K562 (cell line): Measurements from ENCODE around the gene PGBD1. TPM values are rescaled to one million over a fixed set of nuclear protein-coding genes. Genes with fewer than 3 reads are reported as not detected.

ENCODE experiments used
- ARID2 ChIP-seq: fragments of 450-650 bp; IDR thresholded peaks from 2 replicates; pipeline ENCODE4 v1.6.1; 2017; ENCODE audit warnings: antibody characterized with exemption, mild to moderate bottlenecking
- CBFA2T3 ChIP-seq: fragments of 450-650 bp; IDR thresholded peaks from 2 replicates; pipeline ENCODE4 v1.6.1; 2017
- CSDE1 ChIP-seq, 2 experiments: fragments of 450-650 bp; IDR thresholded peaks; 2 replicates each; pipeline ENCODE4 v1.6.1; 2016; ENCODE audit warnings: mild to moderate bottlenecking in 1 of 2
- DDX20 ChIP-seq: fragments of 450-650 bp; IDR thresholded peaks from 2 replicates; pipeline ENCODE4 v1.6.1; 2016; ENCODE audit warnings: missing genetic modification characterization, low read depth, mild to moderate bottlenecking, missing compliant biosample characterization, moderate library complexity
- FOXA1 ChIP-seq: fragments of 450-650 bp; IDR thresholded peaks from 2 replicates; pipeline ENCODE4 v1.6.1; 2016; ENCODE audit warnings: mild to moderate bottlenecking, borderline replicate concordance
- FOXP1 ChIP-seq: sonication (generic); formaldehyde crosslinking; IDR thresholded peaks from 2 replicates; pipeline ENCODE4 v1.8.0; 2022; ENCODE audit warnings: mild to moderate bottlenecking, missing genetic modification reagents
- GATA2 ChIP-seq: sonication (generic); formaldehyde crosslinking; IDR thresholded peaks from 2 replicates; pipeline ENCODE4 v1.4.0; 2020; ENCODE audit warnings: mild to moderate bottlenecking, missing genetic modification reagents
- GATAD2B ChIP-seq: fragments of 450-650 bp; IDR thresholded peaks from 2 replicates; pipeline ENCODE4 v1.6.1; 2017; ENCODE audit warnings: mild to moderate bottlenecking, borderline replicate concordance
- HDGF ChIP-seq: fragments of 450-650 bp; IDR thresholded peaks from 2 replicates; pipeline ENCODE4 v1.6.1; 2016
- HEY1 ChIP-seq: fragments of 250-450 bp; sonication (Bioruptor Pico); IDR thresholded peaks from 2 replicates; pipeline ENCODE4 v1.5.0; 2020; ENCODE audit warnings: mild to moderate bottlenecking, moderate library complexity, borderline replicate concordance
- KHSRP ChIP-seq: fragments of 450-650 bp; IDR thresholded peaks from 2 replicates; pipeline ENCODE4 v1.6.1; 2017
- LCOR ChIP-seq: sonication (generic); formaldehyde crosslinking; IDR thresholded peaks from 2 replicates; pipeline ENCODE4 v1.8.0; 2022; ENCODE audit warnings: mild to moderate bottlenecking, missing genetic modification reagents
- NFIC ChIP-seq: fragments of 450-650 bp; IDR thresholded peaks from 2 replicates; pipeline ENCODE4 v1.6.1; 2017; ENCODE audit warnings: mild to moderate bottlenecking, inconsistent platforms
- POLR2G ChIP-seq: fragments of 200-400 bp; formaldehyde crosslinking; IDR thresholded peaks from 2 replicates; pipeline ENCODE4 v1.6.1; 2017; ENCODE audit warnings: low read depth, mild to moderate bottlenecking, antibody characterized with exemption, low read length, moderate library complexity
- SMARCC2 ChIP-seq: fragments of 450-650 bp; IDR thresholded peaks from 2 replicates; pipeline ENCODE4 v1.6.1; 2017; ENCODE audit warnings: antibody characterized with exemption, moderate library complexity, mild to moderate bottlenecking, low read depth
- SRSF7 ChIP-seq: fragments of 200-400 bp; formaldehyde crosslinking; optimal IDR thresholded peaks from 2 replicates; pipeline ENCODE3; 2017; ENCODE audit warnings: mild to moderate bottlenecking, low read depth, low read length
- SRSF9 ChIP-seq: fragments of 200-400 bp; formaldehyde crosslinking; IDR thresholded peaks from 2 replicates; pipeline ENCODE4 v1.6.1; 2017; ENCODE audit warnings: low read depth, low read length, borderline replicate concordance
- TAF1 ChIP-seq: IDR thresholded peaks from 2 replicates; pipeline ENCODE4 v1.6.1; 2011; ENCODE audit warnings: mild to moderate bottlenecking, low read length, moderate library complexity; ENCODE audit not compliant: insufficient read depth, control insufficient read depth, severe bottlenecking; ENCODE audit errors: extremely low read depth
- TARDBP ChIP-seq: fragments of 450-650 bp; IDR thresholded peaks from 2 replicates; pipeline ENCODE4 v1.6.1; 2016
- TCF7 ChIP-seq: sonication (generic); IDR thresholded peaks from 2 replicates; pipeline ENCODE4 v1.6.1; 2016; ENCODE audit warnings: antibody characterized with exemption, borderline replicate concordance
- XRCC3 ChIP-seq: fragments of 450-650 bp; IDR thresholded peaks from 2 replicates; pipeline ENCODE4 v1.6.1; 2017; ENCODE audit warnings: mild to moderate bottlenecking, moderate library complexity
- ZFX ChIP-seq: sonication (generic); formaldehyde crosslinking; IDR thresholded peaks from 2 replicates; pipeline ENCODE4 v1.8.0; 2022; ENCODE audit warnings: mild to moderate bottlenecking, missing genetic modification reagents, moderate library complexity
- ZNF316 ChIP-seq: fragments of 450-650 bp; IDR thresholded peaks from 2 replicates; pipeline ENCODE4 v1.6.1; 2016
- ZNF324 ChIP-seq: fragments of 250-450 bp; sonication (Bioruptor Pico); IDR thresholded peaks from 2 replicates; pipeline ENCODE4 v1.4.0; 2020; ENCODE audit warnings: mild to moderate bottlenecking
- ZNF384 ChIP-seq: IDR thresholded peaks from 2 replicates; pipeline ENCODE4 v1.6.1; 2012; ENCODE audit warnings: low read depth, low read length, improper control_type of control experiment
- ZNF699 ChIP-seq: fragments of 250-450 bp; sonication (Bioruptor Pico); IDR thresholded peaks from 2 replicates; pipeline ENCODE4 v1.8.0; 2021; ENCODE audit warnings: mild to moderate bottlenecking, moderate library complexity; ENCODE audit not compliant: insufficient replicate concordance
- ZSCAN32 ChIP-seq: fragments of 450-650 bp; formaldehyde crosslinking; IDR thresholded peaks from 2 replicates; pipeline ENCODE4 v1.4.0; 2020; ENCODE audit warnings: mild to moderate bottlenecking, moderate library complexity
- polyA plus RNA-seq, 8 experiments: library from polyadenylated mRNA; depleted of rRNA in 4 of 8; stranded (reverse) in 5 of 8; unstranded in 3 of 8; fragments of >200 nt; fragmentation: Nextera tagmentation in 2 of 8; fragmentation: Illumina TruSeq in 1 of 8; extraction: Ambion mirVana in 2 of 8; extraction: Trizol in 1 of 8; gene quantifications; 2 replicates each; pipeline versions ENCODE4 v1.2.1 to v1.2.3, GENCODE V29; 2011 to 2014; ENCODE audit warnings: inconsistent platforms in 1 of 8, missing spikeins in 1 of 8
- total RNA-seq, 7 experiments: library from RNA; depleted of rRNA in 6 of 7; stranded (reverse); fragments of >200 nt in 6 of 7; fragmentation: Illumina TruSeq in 2 of 7; extraction: Trizol in 2 of 7; gene quantifications; 2 replicates each; pipeline versions ENCODE4 v1.2.1 to v1.2.3, GENCODE V29; 2011 to 2021; ENCODE audit warnings: low replicate concordance in 1 of 7
- TF ChIP-seq, protein P1 (sequence below): fragments of 250-450 bp; sonication (Bioruptor Pico); IDR thresholded peaks from 2 replicates; pipeline ENCODE4 v1.9.0; 2021; ENCODE audit warnings: mild to moderate bottlenecking, inconsistent platforms
- TF ChIP-seq, protein P2 (sequence below): fragments of 450-650 bp; formaldehyde crosslinking; IDR thresholded peaks from 2 replicates; pipeline ENCODE4 v1.4.0; 2022; ENCODE audit warnings: mild to moderate bottlenecking, moderate library complexity

PGBD1 gene
- total and polyA plus RNA-seq, 9 of the 15 experiments (the other 6 are each of a cell fraction or from before 2014, with no cell fraction given): 3.3 to 9.0 (median 7.3) TPM

DNA sequence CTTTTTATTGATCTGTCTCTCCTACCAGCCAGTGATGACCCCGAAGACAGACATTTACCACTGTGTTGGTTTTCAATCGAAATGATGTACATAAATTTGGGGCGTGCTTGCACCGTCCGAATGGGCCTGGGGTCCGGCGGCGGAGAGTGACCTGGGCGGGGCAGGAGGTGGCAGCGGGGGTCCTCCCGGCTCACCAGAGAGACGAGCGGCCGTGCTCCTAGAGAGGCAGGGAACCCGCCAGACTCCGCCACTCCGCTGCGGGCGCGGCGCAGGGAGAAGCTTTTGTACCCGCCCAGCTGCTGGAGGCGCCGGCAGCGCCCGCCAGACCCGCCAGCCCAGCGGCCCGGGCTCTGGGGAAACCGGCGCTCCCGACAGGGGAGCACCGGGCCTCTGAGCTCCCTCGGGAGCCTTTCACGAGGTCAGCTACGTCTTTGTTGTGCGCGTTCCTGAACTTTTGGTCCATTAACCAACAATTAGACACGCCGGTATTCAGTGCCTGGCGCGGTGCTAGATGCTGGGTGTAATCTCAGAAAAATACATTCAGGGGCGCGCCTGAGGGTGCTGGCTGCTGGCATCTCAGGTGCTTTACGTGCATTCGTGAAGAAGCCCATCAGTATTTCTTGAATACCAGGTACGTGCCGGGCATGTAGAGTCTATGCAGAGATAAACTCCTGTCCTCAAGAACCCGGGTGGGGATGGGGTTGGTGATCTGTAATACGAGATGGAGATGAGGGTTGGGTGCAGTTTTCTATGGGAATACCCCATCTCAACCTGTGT, at the start of gene PGBD1 (continued):
- TF ChIP-seq TARDBP (no peak), CSDE1 (IDR thresholded peaks at IDR 0.05) (no peak), XRCC3 (no peak), ZSCAN32 (CRISPR knock-in tag) (no peak), SMARCC2 (no peak), SRSF7 (no peak), KHSRP (no peak), ZNF384 (no peak), FOXP1 (CRISPR knock-in tag) (no peak; the same call in 1 of the 2 replicates), TCF7 (no peak), GATA2 (CRISPR knock-in tag) (no peak), HDGF (no peak), CBFA2T3 (0 out of 2 replicates have a peak, but pooled peaks have one; percentile 8), GATAD2B (no peak), ARID2 (no peak), LCOR (CRISPR knock-in tag) (0 out of 2 replicates have a peak, but pooled peaks have one; percentile 52), ZNF324 (CRISPR knock-in tag) (no peak), POLR2G (peak; percentile 96), ZFX (CRISPR knock-in tag) (peak; percentile 74), SRSF9 (no peak), ZNF699 (CRISPR knock-in tag) (no peak), ZNF316 (no peak), TAF1 (peak; percentile 92), FOXA1 (no peak), HEY1 (no peak), DDX20 (tag) (no peak), NFIC (no peak)
- TF ChIP-seq, protein P1, sequence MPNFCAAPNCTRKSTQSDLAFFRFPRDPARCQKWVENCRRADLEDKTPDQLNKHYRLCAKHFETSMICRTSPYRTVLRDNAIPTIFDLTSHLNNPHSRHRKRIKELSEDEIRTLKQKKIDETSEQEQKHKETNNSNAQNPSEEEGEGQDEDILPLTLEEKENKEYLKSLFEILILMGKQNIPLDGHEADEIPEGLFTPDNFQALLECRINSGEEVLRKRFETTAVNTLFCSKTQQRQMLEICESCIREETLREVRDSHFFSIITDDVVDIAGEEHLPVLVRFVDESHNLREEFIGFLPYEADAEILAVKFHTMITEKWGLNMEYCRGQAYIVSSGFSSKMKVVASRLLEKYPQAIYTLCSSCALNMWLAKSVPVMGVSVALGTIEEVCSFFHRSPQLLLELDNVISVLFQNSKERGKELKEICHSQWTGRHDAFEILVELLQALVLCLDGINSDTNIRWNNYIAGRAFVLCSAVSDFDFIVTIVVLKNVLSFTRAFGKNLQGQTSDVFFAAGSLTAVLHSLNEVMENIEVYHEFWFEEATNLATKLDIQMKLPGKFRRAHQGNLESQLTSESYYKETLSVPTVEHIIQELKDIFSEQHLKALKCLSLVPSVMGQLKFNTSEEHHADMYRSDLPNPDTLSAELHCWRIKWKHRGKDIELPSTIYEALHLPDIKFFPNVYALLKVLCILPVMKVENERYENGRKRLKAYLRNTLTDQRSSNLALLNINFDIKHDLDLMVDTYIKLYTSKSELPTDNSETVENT (CRISPR knock-in tag): peak; percentile 98
- TF ChIP-seq, protein P2, sequence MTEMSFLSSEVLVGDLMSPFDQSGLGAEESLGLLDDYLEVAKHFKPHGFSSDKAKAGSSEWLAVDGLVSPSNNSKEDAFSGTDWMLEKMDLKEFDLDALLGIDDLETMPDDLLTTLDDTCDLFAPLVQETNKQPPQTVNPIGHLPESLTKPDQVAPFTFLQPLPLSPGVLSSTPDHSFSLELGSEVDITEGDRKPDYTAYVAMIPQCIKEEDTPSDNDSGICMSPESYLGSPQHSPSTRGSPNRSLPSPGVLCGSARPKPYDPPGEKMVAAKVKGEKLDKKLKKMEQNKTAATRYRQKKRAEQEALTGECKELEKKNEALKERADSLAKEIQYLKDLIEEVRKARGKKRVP: no peak
